WTC11 (cell line): ENCODE data around the gene ZFPL1. TPM values are rescaled to one million over a fixed set of nuclear protein-coding genes. Genes with fewer than 3 reads are reported as not detected.
A peak's percentile ranks its signal among the peaks of the same experiment; 100 is the strongest.

ENCODE experiments used
- ATF1 ChIP-seq: sonication (generic); formaldehyde crosslinking; IDR thresholded peaks from 2 replicates; pipeline ENCODE4 v1.8.1; 2023; ENCODE audit warnings: mild to moderate bottlenecking, moderate library complexity, missing genetic modification reagents
- ATF3 ChIP-seq: sonication (generic); formaldehyde crosslinking; conservative IDR thresholded peaks from 2 replicates; pipeline ENCODE4 v1.8.1; 2022; ENCODE audit warnings: mild to moderate bottlenecking, missing genetic modification reagents
- E2F4 ChIP-seq: sonication (generic); formaldehyde crosslinking; IDR thresholded peaks from 2 replicates; pipeline ENCODE4 v1.8.1; 2022; ENCODE audit warnings: low read depth, mild to moderate bottlenecking, moderate library complexity, missing genetic modification reagents, borderline replicate concordance
- ERG ChIP-seq: fragments of 250-450 bp; sonication (Bioruptor Pico); IDR thresholded peaks from 2 replicates; pipeline ENCODE4 v1.8.0; 2021; ENCODE audit warnings: mild to moderate bottlenecking
- ETV6 ChIP-seq: sonication (generic); formaldehyde crosslinking; IDR thresholded peaks from 2 replicates; pipeline ENCODE4 v1.8.1; 2022; ENCODE audit warnings: mild to moderate bottlenecking, missing genetic modification reagents
- HMGXB4 ChIP-seq: sonication (generic); formaldehyde crosslinking; IDR thresholded peaks from 2 replicates; pipeline ENCODE4 v1.8.1; 2023; ENCODE audit warnings: mild to moderate bottlenecking, moderate library complexity, missing genetic modification reagents
- IRF1 ChIP-seq: sonication (generic); formaldehyde crosslinking; IDR thresholded peaks from 2 replicates; pipeline ENCODE4 v1.8.0; 2023; ENCODE audit warnings: missing genetic modification reagents
- MLX ChIP-seq: sonication (generic); formaldehyde crosslinking; IDR thresholded peaks from 2 replicates; pipeline ENCODE4 v1.8.1; 2023; ENCODE audit warnings: mild to moderate bottlenecking, missing genetic modification reagents, moderate library complexity
- NFATC4 ChIP-seq: fragments of 250-450 bp; sonication (Bioruptor Pico); IDR thresholded peaks from 2 replicates; pipeline ENCODE4 v1.9.0; 2021; ENCODE audit warnings: mild to moderate bottlenecking
- NR1H2 ChIP-seq: sonication (generic); formaldehyde crosslinking; IDR thresholded peaks from 2 replicates; pipeline ENCODE4 v1.9.0; 2021; ENCODE audit warnings: mild to moderate bottlenecking, moderate library complexity, missing genetic modification reagents
- NR2C2 ChIP-seq: sonication (generic); formaldehyde crosslinking; IDR thresholded peaks from 2 replicates; pipeline ENCODE4 v1.8.0; 2022; ENCODE audit warnings: mild to moderate bottlenecking, missing genetic modification reagents
- PREB ChIP-seq: sonication (generic); formaldehyde crosslinking; IDR thresholded peaks from 2 replicates; pipeline ENCODE4 v1.8.1; 2022; ENCODE audit warnings: mild to moderate bottlenecking, missing genetic modification reagents, moderate library complexity, borderline replicate concordance
- RORB ChIP-seq: fragments of 250-450 bp; sonication (Bioruptor Pico); IDR thresholded peaks from 2 replicates; pipeline ENCODE4 v1.9.0; 2021; ENCODE audit warnings: mild to moderate bottlenecking
- ZNF232 ChIP-seq: sonication (generic); formaldehyde crosslinking; IDR thresholded peaks from 2 replicates; pipeline ENCODE4 v1.8.0; 2022; ENCODE audit warnings: mild to moderate bottlenecking, missing genetic modification reagents
- ZNF263 ChIP-seq: sonication (generic); formaldehyde crosslinking; IDR thresholded peaks from 2 replicates; pipeline ENCODE4 v1.8.1; 2022; ENCODE audit warnings: low read depth, mild to moderate bottlenecking, moderate library complexity, missing genetic modification reagents
- ZNF281 ChIP-seq: sonication (generic); formaldehyde crosslinking; IDR thresholded peaks from 2 replicates; pipeline ENCODE4 v1.8.0; 2023; ENCODE audit warnings: mild to moderate bottlenecking, missing genetic modification reagents
- ZNF512 ChIP-seq: sonication (generic); formaldehyde crosslinking; IDR thresholded peaks from 2 replicates; pipeline ENCODE4 v1.8.1; 2022; ENCODE audit warnings: missing genetic modification reagents, borderline replicate concordance
- total RNA-seq: library from RNA; stranded (reverse); gene quantifications from 3 replicates; pipeline ENCODE4 v1.2.3, GENCODE V29; 2021
- TF ChIP-seq, protein P1 (sequence below): sonication (generic); formaldehyde crosslinking; IDR thresholded peaks from 2 replicates; pipeline ENCODE4 v1.8.0; 2022; ENCODE audit warnings: mild to moderate bottlenecking, missing genetic modification reagents
- TF ChIP-seq, protein P2 (sequence below): fragments of 250-450 bp; sonication (Bioruptor Pico); conservative IDR thresholded peaks from 2 replicates; pipeline ENCODE4 v1.9.0; 2021; ENCODE audit warnings: mild to moderate bottlenecking

The ZFPL1 gene
- total RNA-seq, 1 experiment from 2014 or later, result 33.8 TPM

DNA sequence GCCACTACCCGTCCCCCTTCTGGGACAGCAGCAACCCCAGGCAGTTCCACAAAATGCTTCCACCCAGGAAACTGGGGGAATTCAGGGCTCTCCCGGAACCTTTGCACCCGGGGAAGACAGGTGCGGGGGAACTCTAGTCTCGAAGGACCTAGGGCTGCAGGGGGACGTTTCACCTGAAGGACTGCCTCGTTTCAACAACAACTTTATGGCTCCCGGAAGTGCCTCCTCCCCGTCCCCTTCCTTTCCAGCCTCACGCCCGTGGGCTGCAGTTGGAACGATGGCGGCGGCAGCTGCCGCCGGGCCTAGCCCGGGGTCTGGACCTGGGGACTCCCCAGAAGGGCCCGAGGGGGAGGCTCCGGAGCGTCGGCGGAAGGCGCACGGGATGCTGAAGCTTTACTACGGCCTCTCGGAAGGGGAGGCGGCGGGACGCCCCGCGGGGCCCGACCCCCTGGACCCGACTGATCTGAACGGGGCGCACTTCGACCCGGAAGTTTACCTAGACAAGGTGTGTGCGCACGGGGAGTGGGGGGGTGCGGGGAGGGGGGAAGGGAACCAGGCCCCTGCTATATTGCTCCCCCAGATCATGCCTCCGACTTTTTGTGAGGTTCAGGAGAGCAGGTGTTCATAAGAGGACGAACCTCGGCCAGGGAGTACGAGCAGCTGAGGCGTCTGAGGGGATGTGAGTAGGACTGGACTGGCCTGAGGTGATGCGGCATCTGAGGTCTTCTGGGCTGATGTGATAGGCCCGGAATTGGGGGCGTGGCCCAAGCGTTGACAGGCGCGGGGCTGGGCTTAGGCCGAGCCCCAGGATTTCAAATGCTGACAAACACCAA, 12.2 kb downstream of the ZFPL1 start, which contains the start of gene VPS51 (continued):
- TF ChIP-seq IRF1 (CRISPR knock-in tag) (no peak), E2F4 (no peak), ERG (CRISPR knock-in tag) (0 out of 2 replicates have a peak, but pooled peaks have one; percentile 10), HMGXB4 (CRISPR knock-in tag) (peak; percentile 80; the same call in 1 of the 2 replicates), ZNF232 (CRISPR knock-in tag) (no peak), ATF1 (no peak), NR2C2 (peak; percentile 91), NFATC4 (CRISPR knock-in tag) (no peak), ZNF281 (no peak), RORB (no peak; the same call in 1 of the 2 replicates), ATF3 (CRISPR knock-in tag) (no peak), ZNF263 (CRISPR knock-in tag) (no peak), ETV6 (CRISPR knock-in tag) (peak; percentile 85; the same call in 1 of the 2 replicates), NR1H2 (CRISPR knock-in tag) (no peak), MLX (CRISPR knock-in tag) (no peak), PREB (no peak), ZNF512 (CRISPR knock-in tag) (no peak)
- TF ChIP-seq, protein P1, sequence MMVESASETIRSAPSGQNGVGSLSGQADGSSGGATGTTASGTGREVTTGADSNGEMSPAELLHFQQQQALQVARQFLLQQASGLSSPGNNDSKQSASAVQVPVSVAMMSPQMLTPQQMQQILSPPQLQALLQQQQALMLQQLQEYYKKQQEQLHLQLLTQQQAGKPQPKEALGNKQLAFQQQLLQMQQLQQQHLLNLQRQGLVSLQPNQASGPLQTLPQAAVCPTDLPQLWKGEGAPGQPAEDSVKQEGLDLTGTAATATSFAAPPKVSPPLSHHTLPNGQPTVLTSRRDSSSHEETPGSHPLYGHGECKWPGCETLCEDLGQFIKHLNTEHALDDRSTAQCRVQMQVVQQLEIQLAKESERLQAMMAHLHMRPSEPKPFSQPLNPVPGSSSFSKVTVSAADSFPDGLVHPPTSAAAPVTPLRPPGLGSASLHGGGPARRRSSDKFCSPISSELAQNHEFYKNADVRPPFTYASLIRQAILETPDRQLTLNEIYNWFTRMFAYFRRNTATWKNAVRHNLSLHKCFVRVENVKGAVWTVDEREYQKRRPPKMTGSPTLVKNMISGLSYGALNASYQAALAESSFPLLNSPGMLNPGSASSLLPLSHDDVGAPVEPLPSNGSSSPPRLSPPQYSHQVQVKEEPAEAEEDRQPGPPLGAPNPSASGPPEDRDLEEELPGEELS (CRISPR knock-in tag), result 0 out of 2 replicates have a peak, but pooled peaks have one; percentile 59
- TF ChIP-seq, protein P2, sequence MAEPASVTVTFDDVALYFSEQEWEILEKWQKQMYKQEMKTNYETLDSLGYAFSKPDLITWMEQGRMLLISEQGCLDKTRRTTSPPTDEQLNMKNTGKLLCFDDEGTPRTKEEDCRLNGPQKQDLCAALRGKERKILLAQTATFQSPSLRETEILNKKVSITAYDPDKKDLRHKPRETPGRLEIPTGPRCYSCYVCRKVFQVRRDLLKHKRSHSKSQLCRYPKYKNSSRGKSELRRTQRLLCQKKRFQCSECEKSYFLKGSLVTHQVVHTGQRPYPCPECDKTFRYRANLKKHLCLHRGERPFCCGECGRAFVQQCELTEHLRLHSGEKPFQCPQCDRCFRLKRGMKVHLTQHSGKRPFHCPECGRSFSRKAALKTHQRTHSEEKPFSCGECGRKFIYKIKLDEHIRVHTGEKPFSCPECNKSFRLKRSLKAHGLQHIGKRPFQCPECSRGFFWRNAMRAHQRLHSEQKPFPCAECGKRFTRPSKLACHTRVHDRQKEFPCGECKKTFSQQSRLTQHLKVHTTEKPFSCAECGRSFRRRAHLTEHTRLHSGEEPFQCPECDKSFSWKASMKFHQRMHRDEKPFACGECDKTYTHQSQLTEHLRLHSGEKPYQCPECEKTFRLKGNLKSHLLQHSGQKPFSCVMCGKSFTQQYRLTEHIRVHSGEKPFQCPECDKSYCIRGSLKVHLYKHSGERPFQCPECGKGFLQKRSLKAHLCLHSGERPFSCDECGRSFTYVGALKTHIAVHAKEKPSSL (CRISPR knock-in tag), result no peak
